ENCODE data around the gene ACO2. TPM values are rescaled to one million over a fixed set of nuclear protein-coding genes. Genes with fewer than 3 reads are reported as not detected.
A peak's percentile ranks its signal among the peaks of the same experiment; 100 is the strongest.

ACO2 gene
- total RNA-seq, 4 donors from 2014 or later = 69.9 to 91.1 (median 76.4) TPM

GRCh38 chr22:41525450-41526225, 56.7 kb downstream of the ACO2 start:
- no peak for DNase-seq (ENCODE audit: low spot score in 2 of 2)
- peak overlapping the region; percentile 51 to 93 (median 85) for H3K27ac ChIP-seq
- peaks cover 0 to 45% (median 26%) of the 10 kb centered on the region in 4 donors for H3K4me1 ChIP-seq
- 51 to 73% methylated on average over 5 to 10 of the region's 13 CpGs for WGBS, 2 donors
- H3K36me3 ChIP-seq = peaks cover 0 to 83% (median 0%) of the 10 kb centered on the region in 3 donors
- H3K9me3 ChIP-seq = no peaks in the 10 kb centered on the region
- H3K27me3 ChIP-seq = no peaks in the 10 kb centered on the region
- TF ChIP-seq EP300 (IDR thresholded peaks at IDR 0.05) = no peak
- TF ChIP-seq, protein P1, sequence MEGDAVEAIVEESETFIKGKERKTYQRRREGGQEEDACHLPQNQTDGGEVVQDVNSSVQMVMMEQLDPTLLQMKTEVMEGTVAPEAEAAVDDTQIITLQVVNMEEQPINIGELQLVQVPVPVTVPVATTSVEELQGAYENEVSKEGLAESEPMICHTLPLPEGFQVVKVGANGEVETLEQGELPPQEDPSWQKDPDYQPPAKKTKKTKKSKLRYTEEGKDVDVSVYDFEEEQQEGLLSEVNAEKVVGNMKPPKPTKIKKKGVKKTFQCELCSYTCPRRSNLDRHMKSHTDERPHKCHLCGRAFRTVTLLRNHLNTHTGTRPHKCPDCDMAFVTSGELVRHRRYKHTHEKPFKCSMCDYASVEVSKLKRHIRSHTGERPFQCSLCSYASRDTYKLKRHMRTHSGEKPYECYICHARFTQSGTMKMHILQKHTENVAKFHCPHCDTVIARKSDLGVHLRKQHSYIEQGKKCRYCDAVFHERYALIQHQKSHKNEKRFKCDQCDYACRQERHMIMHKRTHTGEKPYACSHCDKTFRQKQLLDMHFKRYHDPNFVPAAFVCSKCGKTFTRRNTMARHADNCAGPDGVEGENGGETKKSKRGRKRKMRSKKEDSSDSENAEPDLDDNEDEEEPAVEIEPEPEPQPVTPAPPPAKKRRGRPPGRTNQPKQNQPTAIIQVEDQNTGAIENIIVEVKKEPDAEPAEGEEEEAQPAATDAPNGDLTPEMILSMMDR (IDR thresholded peaks at IDR 0.05) = no peak
- no peak for TF ChIP-seq POLR2A (IDR thresholded peaks at IDR 0.05)
- H3K4me3 ChIP-seq = no peak overlapping the region

DNA sequence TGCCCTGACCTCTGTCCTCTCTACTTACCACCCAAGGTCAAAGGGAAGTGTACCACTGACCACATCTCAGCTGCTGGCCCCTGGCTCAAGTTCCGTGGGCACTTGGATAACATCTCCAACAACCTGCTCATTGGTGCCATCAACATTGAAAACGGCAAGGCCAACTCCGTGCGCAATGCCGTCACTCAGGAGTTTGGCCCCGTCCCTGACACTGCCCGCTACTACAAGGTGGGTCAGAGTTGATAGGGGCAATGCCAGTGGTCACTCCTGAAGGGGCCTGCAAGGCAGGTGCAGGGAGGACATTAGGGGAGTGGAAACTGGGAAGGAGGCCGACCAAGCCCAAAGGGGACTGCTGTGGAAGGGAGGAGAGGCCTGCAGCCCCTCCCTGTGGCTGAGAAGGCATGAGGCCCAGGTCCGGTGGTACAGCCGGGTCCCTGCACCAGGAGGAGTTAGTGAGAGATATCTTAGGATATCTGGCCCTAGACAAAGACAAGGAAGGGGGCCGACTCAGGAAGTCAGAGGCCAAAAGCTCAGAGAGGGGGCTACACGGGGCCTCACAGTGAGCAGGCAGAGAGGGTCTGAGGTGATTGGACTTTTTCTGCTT, 57.4 kb downstream of the ACO2 start:
- Histone ChIP-seq H3K27me3 (no peaks in the 10 kb centered on the region), H3K4me3 (no peak overlapping the region), H3K4me1 (peaks cover 0 to 45% (median 26%) of the 10 kb centered on the region in 4 donors), H3K36me3 (peaks cover 0 to 89% (median 0%) of the 10 kb centered on the region in 3 donors), H3K27ac (peak overlapping the region; percentile 27 to 93 (median 85)), H3K9me3 (no peaks in the 10 kb centered on the region)
- no peak for DNase-seq (ENCODE audit: low spot score in 2 of 2)
- WGBS, 2 donors = 59 to 64% methylated on average over 12 of the region's 12 CpGs
- no peak for TF ChIP-seq EP300 (IDR thresholded peaks at IDR 0.05)
- TF ChIP-seq POLR2A (IDR thresholded peaks at IDR 0.05) = no peak

DNA sequence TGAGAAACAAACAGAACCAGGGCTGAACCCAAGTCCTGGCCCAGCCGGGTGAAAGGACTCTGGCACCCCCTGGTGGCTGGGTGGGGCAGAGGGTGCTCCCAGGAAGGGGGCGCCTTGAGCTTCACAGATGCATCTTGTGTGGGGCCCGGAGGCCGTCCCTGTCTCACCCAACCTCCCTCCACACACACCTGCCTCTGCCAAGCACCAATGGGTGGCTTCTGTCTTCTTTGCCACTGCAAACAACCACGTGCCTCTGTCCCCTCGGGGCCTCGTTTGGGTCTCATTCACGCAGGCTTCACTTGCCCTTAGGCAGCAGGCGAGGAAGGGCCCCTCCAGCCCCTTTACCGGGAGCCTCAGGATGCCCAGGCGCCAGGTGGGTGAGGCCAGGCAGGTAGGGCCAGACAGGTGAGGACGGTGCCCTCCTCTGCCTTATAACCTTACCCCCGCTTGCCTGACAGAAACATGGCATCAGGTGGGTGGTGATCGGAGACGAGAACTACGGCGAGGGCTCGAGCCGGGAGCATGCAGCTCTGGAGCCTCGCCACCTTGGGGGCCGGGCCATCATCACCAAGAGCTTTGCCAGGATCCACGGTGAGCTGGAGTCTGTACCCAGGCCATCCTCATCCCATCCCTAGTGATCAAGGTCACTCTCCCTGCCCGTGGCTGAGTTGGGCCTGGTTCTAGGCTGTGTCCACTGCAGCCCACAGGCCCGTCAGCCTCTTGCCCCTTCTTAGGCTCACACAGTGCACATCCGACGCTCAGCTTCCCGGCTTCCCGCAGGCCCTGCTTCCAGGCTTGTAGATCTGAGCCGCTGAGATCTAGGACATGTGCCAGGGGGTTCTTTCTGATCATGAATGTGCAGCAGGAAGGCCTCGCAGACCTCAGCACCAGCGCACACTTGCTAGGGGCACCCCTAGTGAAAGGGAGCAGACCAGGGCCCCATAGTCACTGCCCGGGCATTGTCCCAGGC, 58.2 kb downstream of the ACO2 start:
- H3K4me3 ChIP-seq = no peak overlapping the region
- H3K27ac ChIP-seq = peak overlapping the region; percentile 27 to 93 (median 85)
- DNase-seq (ENCODE audit: low spot score in 2 of 2) = no peak
- H3K9me3 ChIP-seq = no peaks in the 10 kb centered on the region
- H3K36me3 ChIP-seq = peaks cover 0 to 96% (median 0%) of the 10 kb centered on the region in 3 donors
- H3K4me1 ChIP-seq = peaks cover 0 to 45% (median 26%) of the 10 kb centered on the region in 4 donors
- TF ChIP-seq, protein P1 (IDR thresholded peaks at IDR 0.05) = peak; percentile 79 to 87 (median 84)
- no peak for TF ChIP-seq EP300 (IDR thresholded peaks at IDR 0.05)
- TF ChIP-seq POLR2A (IDR thresholded peaks at IDR 0.05) = no peak
- 63 to 71% methylated on average over 26 to 30 of the region's 32 CpGs for WGBS, 2 donors
- H3K27me3 ChIP-seq = no peaks in the 10 kb centered on the region

GRCh38 chr22:41528132-41528766, 59.3 kb downstream of the ACO2 start:
- no peaks in the 10 kb centered on the region for H3K9me3 ChIP-seq
- no peak overlapping the region for H3K4me3 ChIP-seq
- peak overlapping the region in 1 of 4 donors; percentile 91 for H3K27ac ChIP-seq
- 77 to 82% methylated on average over 15 to 16 of the region's 16 CpGs for WGBS, 2 donors
- no peak for DNase-seq (ENCODE audit: low spot score in 2 of 2)
- H3K4me1 ChIP-seq = peaks cover 0 to 46% (median 22%) of the 10 kb centered on the region in 4 donors
- peaks cover 0 to 96% (median 0%) of the 10 kb centered on the region in 3 donors for H3K36me3 ChIP-seq
- H3K27me3 ChIP-seq = no peaks in the 10 kb centered on the region
- TF ChIP-seq POLR2A (IDR thresholded peaks at IDR 0.05) (no peak), EP300 (IDR thresholded peaks at IDR 0.05) (no peak)
- TF ChIP-seq, protein P1 (IDR thresholded peaks at IDR 0.05) = no peak

All from tibial nerve (tissue), 4 donors.